Loucy (cell line): ENCODE measurements around the gene ALG1L2.
"Not testable (repeated sequence)": the region's sequence is repeated elsewhere in the genome, so short reads cannot be mapped to it uniquely, and the experiment has no call there.

Experiments
- CTCF ChIP-seq: fragments of 200-600 bp; sonication (generic); conservative IDR thresholded peaks from 2 replicates; pipeline ENCODE4 v1.5.1; 2014; ENCODE audit warnings: mild to moderate bottlenecking, antibody characterized with exemption, low read length
- EZH2phosphoT487 ChIP-seq: fragments of 200-600 bp; IDR thresholded peaks from 2 replicates; pipeline ENCODE4 v1.6.1; 2018; ENCODE audit warnings: antibody characterized with exemption, mild to moderate bottlenecking, moderate library complexity, borderline replicate concordance

- TF ChIP-seq CTCF, EZH2phosphoT487: not testable (repeated sequence)
Observed at GRCh38 chr3:130052366-130052765, 29.3 kb upstream of the ALG1L2 start.
